ENCODE data around the gene GPR4.

Gene GPR4

DNA sequence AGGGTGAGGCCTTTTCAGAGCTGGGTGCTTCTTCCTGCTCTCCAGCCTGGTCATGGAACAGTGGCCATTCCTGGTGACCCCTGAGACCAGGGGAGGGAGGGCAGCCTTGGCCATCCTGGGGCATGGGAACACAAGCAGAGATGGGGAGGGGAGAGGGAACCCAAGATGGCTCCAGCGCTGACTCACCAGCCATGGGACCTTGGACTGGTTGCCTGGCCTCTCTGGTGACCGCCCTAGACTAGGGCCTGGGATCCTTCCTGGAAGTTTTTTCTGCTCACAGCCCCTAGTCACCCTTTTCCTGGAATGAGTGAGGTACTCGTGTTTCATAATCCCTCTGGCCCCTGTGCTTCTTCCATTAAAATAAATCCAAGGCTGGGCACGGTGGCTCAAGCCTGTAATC lies 14.1 kb downstream of the GPR4 start:
- no peak for DNase-seq

GRCh38 chr19:45585158-45585577 lies 16.8 kb downstream of the GPR4 start:
- DNase-seq = no peak

- DNase-seq = peak; percentile 97
Measured at GRCh38 chr19:45584332-45585157, 17.5 kb downstream of the GPR4 start, which contains the start of gene OPA3. TSS of gene OPA3 (minus strand) at chr19:45584802. CDS start at chr19:45584764, 38 bp downstream.

GRCh38 chr19:45581576-45581975 lies 20.4 kb downstream of the GPR4 start:
- DNase-seq = no peak

GRCh38 chr19:45578861-45579260 lies 23.2 kb downstream of the GPR4 start:
- DNase-seq = no peak

- no peak for DNase-seq
Measured at GRCh38 chr19:45577111-45577905, 24.7 kb downstream of the GPR4 start.

DNA sequence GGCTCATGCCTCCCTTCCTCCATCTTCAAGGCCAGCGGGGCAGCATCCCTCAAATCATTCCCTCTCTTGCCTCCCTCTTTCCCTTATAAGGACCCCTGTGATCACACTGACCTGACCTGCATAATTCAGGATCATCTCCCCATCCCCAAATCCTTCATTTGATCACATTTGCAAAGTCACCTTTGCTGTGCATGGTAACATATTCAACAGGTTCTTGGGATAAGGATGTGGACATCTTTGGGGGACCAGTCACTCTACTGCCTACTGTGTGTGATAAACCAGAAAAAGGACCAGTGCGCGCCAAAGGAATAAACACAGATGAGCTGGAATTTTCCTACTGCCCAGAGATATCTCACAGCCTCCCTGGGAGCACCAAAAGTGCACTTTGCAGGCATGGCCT lies 25.3 kb downstream of the GPR4 start:
- no peak for DNase-seq

GRCh38 chr19:45575216-45575615 lies 26.8 kb downstream of the GPR4 start:
- no peak for DNase-seq

- no peak for DNase-seq
Measured at GRCh38 chr19:45574526-45574925, 27.5 kb downstream of the GPR4 start.

DNA sequence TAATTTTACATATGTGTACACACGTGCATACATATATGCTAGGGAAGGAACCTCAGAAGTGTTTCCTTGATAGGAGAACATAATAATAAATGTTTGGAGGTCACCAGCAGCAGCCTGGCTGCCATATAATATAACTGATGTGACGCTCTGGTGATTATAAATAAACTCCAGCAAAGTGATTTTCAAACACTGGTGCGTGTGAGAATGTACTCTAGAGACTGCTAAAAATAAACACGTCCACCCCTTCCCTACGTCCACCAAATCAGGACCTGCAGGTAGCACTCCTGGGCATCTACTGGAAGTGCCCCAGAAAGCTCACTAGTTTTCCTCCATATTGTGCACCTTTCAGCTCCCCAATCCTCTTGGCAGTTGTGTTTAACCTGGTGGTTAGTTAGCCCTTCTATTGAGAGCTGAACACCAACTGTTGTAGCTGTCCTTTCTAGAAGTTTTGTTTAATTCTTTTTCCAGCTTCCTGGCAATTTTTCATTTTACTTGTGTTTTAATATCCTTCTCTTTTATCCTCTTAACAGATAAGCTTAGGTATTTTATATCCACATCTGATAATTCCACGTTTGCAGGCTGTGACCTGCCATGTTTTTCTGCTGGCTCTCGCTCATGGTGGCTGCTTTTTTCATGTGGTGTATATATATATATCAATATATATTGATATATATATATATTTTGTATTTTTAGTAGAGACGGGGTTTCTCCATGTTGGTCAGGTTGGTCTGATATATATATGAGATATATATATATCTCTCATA lies 30.4 kb downstream of the GPR4 start:
- no peak for DNase-seq

- DNase-seq = peak; percentile 64
Measured at GRCh38 chr19:45569619-45570421, 32.2 kb downstream of the GPR4 start.

DNA sequence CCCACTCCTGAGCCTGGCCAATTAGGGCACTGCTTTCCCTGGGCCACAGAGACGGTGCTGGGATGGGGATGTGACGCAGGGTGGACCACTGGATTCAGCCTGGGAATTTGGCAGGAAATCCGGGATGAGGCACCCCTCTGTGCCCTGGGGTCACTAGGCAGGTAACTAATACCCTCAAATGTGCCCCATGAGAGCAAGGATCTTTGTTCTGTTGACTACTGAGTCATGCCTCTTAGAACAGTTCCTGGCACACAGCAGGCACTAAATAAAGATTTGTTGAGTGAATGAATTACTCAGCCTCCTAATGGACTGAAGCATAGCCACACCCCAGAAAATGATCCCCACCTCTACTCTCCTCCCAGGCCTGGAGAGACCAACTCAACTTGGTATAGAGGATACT lies 33.3 kb downstream of the GPR4 start:
- no peak for DNase-seq

DNA sequence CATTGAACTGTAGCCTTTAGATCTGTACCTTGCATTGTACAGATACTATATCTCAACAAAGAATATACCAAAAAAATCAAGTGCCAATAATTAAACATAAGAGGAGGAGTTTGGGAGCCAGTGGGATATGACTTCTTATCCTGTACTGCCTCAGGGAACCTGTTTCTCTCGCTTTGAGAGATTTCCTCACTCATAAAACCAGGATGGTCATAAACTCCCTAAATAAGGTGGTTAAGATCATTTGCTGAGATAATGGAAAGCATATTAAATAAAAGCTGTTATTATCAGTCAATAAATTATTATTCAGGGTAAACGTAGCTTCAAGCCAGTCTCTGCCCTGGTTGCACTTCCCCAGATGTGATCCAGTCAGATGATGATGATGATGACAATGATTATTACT lies 34.4 kb downstream of the GPR4 start:
- DNase-seq = no peak

- no peak for DNase-seq
Measured at GRCh38 chr19:45564131-45564780, 37.8 kb downstream of the GPR4 start.

DNA sequence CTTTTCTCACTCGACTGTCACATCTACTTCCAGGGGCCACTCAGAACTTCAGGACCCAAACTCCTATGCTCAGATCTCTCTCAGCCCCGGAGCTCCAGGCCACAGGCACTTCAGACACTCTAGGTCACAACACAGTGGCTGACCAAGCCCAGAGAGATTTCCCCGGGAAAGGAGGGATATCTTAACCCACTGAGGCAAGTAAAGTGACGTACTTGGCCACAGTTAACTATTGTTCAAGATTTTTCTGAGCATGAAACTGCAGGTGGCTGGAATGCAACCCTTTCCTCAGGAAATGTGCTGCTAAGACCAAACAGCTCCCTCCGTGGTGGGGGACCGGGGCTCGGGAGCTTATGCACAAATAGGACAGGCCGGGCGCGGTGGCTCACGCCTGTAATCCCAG lies 41.3 kb downstream of the GPR4 start:
- no peak for DNase-seq

DNA sequence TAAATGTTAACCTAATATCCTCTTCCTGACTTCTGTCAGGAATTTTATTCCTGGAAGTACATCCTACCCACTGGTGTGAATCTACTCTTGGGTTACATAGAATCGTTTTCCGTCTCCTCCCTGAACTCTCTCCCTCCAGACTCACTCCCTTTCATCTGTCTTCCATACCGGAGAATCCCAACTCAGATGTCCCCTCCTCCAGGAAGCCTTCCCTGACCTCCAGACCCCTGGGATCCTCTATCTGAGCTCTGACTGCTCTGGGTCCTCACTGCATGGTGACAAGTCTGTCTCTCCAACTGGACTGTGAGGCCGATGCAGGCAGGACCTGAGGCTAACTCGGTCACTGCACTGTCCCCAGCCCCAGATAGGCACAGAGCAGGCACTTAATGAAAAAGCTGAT lies 42.0 kb downstream of the GPR4 start:
- DNase-seq = no peak

GRCh38 chr19:45558399-45558878 lies 43.6 kb downstream of the GPR4 start:
- peak; percentile 47 for DNase-seq

GRCh38 chr19:45556835-45557234 lies 45.2 kb downstream of the GPR4 start:
- no peak for DNase-seq

DNA sequence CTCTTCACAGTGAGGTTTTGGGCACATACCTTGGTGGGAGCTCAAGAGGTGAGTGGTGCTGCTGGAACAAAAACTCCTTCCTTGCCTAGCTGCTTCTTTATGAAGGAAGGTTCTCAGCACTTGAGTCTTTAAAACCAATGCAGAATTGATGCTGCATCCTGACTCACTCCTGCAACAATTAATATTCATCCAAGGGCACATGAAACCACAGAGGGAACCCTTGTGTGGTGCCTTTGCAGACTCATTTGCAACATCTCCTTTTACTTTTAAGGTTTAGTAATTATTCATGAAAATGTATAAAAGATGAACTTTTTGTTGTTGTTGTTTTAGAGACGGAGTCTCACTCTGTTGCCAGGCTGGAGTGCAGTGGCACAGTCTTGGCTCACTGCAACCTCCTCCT lies 47.5 kb downstream of the GPR4 start:
- DNase-seq = no peak

GRCh38 chr19:45553464-45553863 lies 48.5 kb downstream of the GPR4 start:
- no peak for DNase-seq

GRCh38 chr19:45547965-45548609 lies 53.9 kb downstream of the GPR4 start:
- no peak for DNase-seq
